OCI-LY3 (cell line): ENCODE results near the gene FAAP100.

ENCODE experiments used
- H2AFZ ChIP-seq: fragments of 200-600, 300-600 bp; shearing (Covaris generic); 2 replicates; pipeline ENCODE4 v1.6.0; 2014; ENCODE audit warnings: antibody characterized with exemption, low read depth, low read length
- H3K27ac ChIP-seq: fragments of 200-600, 300-600 bp; sonication (generic); 2 replicates; pipeline ENCODE4 v1.5.1; 2014; ENCODE audit warnings: mild to moderate bottlenecking, low read length, moderate library complexity, mixed read lengths
- H3K27me3 ChIP-seq: fragments of 200-600, 300-600 bp; sonication (generic); 2 replicates; pipeline ENCODE4 v1.6.1; 2014; ENCODE audit warnings: low read depth, low read length, mixed read lengths
- H3K36me3 ChIP-seq: fragments of 200-600, 300-600 bp; sonication (generic); replicated peaks from 2 replicates; pipeline ENCODE3; 2014; ENCODE audit warnings: low read depth, low read length, mixed read lengths
- H3K4me1 ChIP-seq: fragments of 300-600, 200-600 bp; sonication (generic); 2 replicates; pipeline ENCODE4 v1.6.1; 2014; ENCODE audit warnings: low read length, mixed read lengths
- H3K4me2 ChIP-seq: fragments of 200-600, 300-600 bp; sonication (generic); 2 replicates; pipeline ENCODE4 v1.6.1; 2014; ENCODE audit warnings: low read length, mixed read lengths
- H3K4me3 ChIP-seq: fragments of 300-600, 200-600 bp; sonication (generic); 2 replicates; pipeline ENCODE4 v1.5.1; 2014; ENCODE audit warnings: antibody characterized with exemption, mild to moderate bottlenecking, low read length, moderate library complexity
- H3K79me2 ChIP-seq: fragments of 300-600, 200-600 bp; shearing (Covaris generic); 2 replicates; pipeline ENCODE4 v1.6.1; 2014; ENCODE audit warnings: mild to moderate bottlenecking, low read length, mixed read lengths
- H3K9ac ChIP-seq: fragments of 300-600, 200-600 bp; shearing (Covaris generic); 2 replicates; pipeline ENCODE4 v1.6.0; 2014; ENCODE audit warnings: mild to moderate bottlenecking, low read length, moderate library complexity
- H3K9me3 ChIP-seq: fragments of 200-600, 300-600 bp; shearing (Covaris generic); 2 replicates; pipeline ENCODE4 v1.6.1; 2014; ENCODE audit warnings: low read length, mixed read lengths; ENCODE audit not compliant: insufficient read depth
- H4K20me1 ChIP-seq: fragments of 200-600, 300-600 bp; sonication (generic); 2 replicates; pipeline ENCODE4 v1.6.1; 2016; ENCODE audit warnings: low read length, mixed read lengths; ENCODE audit not compliant: insufficient read depth
- CTCF ChIP-seq: fragments of 200-600, 300-600 bp; sonication (generic); IDR thresholded peaks from 2 replicates; pipeline ENCODE4 v1.5.1; 2014; ENCODE audit warnings: antibody characterized with exemption, low read length, low read depth
- EZH2phosphoT487 ChIP-seq: fragments of 200-600 bp; shearing (Covaris generic); IDR thresholded peaks from 2 replicates; pipeline ENCODE4 v1.6.1; 2018; ENCODE audit warnings: antibody characterized with exemption, mixed run types, low read depth

Gene FAAP100

GRCh38 chr17:81549826-81550225, 2.3 kb downstream of the FAAP100 start:
- H3K4me1 ChIP-seq: peaks cover 15% of the 10 kb centered on the region
- no peak overlapping the region for H2AFZ ChIP-seq
- H3K4me2 ChIP-seq: no peak overlapping the region
- no peak overlapping the region for H3K27ac ChIP-seq
- no peaks in the 10 kb centered on the region for H3K27me3 ChIP-seq
- no peak overlapping the region for H3K4me3 ChIP-seq
- TF ChIP-seq CTCF: no peak
- no peak for TF ChIP-seq EZH2phosphoT487
- H3K79me2 ChIP-seq: peaks cover 20% of the 10 kb centered on the region
- no peaks in the 10 kb centered on the region for H3K9me3 ChIP-seq
- peaks cover 12% of the 10 kb centered on the region for H3K36me3 ChIP-seq
- H3K9ac ChIP-seq: no peak overlapping the region
- H4K20me1 ChIP-seq: no peaks in the 10 kb centered on the region

- Histone ChIP-seq H3K4me2 (no peak overlapping the region), H3K27me3 (no peaks in the 10 kb centered on the region), H3K9me3 (no peaks in the 10 kb centered on the region), H3K79me2 (peaks cover 20% of the 10 kb centered on the region), H3K36me3 (peaks cover 12% of the 10 kb centered on the region), H4K20me1 (no peaks in the 10 kb centered on the region), H3K9ac (no peak overlapping the region), H2AFZ (no peak overlapping the region), H3K4me1 (peaks cover 15% of the 10 kb centered on the region), H3K4me3 (no peak overlapping the region), H3K27ac (no peak overlapping the region)
- no peak for TF ChIP-seq CTCF
- TF ChIP-seq EZH2phosphoT487: no peak
These were observed 3.1 kb downstream of the FAAP100 start for GRCh38 chr17:81549031-81549557.

GRCh38 chr17:81547614-81547982, 4.6 kb downstream of the FAAP100 start:
- TF ChIP-seq CTCF (no peak), EZH2phosphoT487 (no peak)
- Histone ChIP-seq H3K27me3 (no peaks in the 10 kb centered on the region), H3K4me2 (no peak overlapping the region), H3K79me2 (peaks cover 20% of the 10 kb centered on the region), H3K36me3 (peaks cover 12% of the 10 kb centered on the region), H3K27ac (no peak overlapping the region), H3K9ac (no peak overlapping the region), H3K4me3 (no peak overlapping the region), H3K4me1 (peaks cover 7% of the 10 kb centered on the region), H3K9me3 (no peaks in the 10 kb centered on the region), H2AFZ (no peak overlapping the region), H4K20me1 (no peaks in the 10 kb centered on the region)

GRCh38 chr17:81546906-81547613, 5.1 kb downstream of the FAAP100 start:
- Histone ChIP-seq H3K36me3 (peaks cover 12% of the 10 kb centered on the region), H3K4me2 (no peak overlapping the region), H3K4me1 (peaks cover 7% of the 10 kb centered on the region), H3K79me2 (peaks cover 19% of the 10 kb centered on the region), H3K9ac (no peak overlapping the region), H3K27me3 (no peaks in the 10 kb centered on the region), H3K4me3 (no peak overlapping the region), H3K27ac (no peak overlapping the region), H4K20me1 (no peaks in the 10 kb centered on the region), H2AFZ (no peak overlapping the region), H3K9me3 (no peaks in the 10 kb centered on the region)
- no peak for TF ChIP-seq EZH2phosphoT487
- TF ChIP-seq CTCF: no peak
